GM12878 (cell line): ENCODE measurements around the gene HAPSTR1. TPM values are rescaled to one million over a fixed set of nuclear protein-coding genes. Genes with fewer than 3 reads are reported as not detected.

Source experiments
- ATAC-seq: fragments of 200-7000 bp; cut with Tn5 transposase; 3 replicates; pipeline ENCODE4 v1.9.1; 2020; ENCODE audit warnings: mild to moderate bottlenecking, moderate library complexity
- BruUV-seq: library from RNA; stranded (reverse); fragments of 400-500 nt; replicated peaks from 2 replicates; lab custom pipeline; 2021; lab: Mats Ljungman, UMichigan
- CTCF ChIA-PET: fragments of 300-600 bp; sonication (Branson Sonifier 250); formaldehyde crosslinking; extraction: SDS; loops from one replicate; lab custom pipeline; 2021; ENCODE audit warnings: inconsistent platforms; lab: Yijun Ruan, JAX
- POLR2A ChIA-PET: fragments of 350-600 bp; formaldehyde crosslinking; extraction: SDS; loops from one replicate; lab custom pipeline; 2021; ENCODE audit warnings: inconsistent platforms; lab: Charles Lee
- RAD21 ChIA-PET: fragments of 300-600 bp; sonication (Branson Sonifier 250); formaldehyde crosslinking; loops from one replicate; lab custom pipeline; 2023; ENCODE audit warnings: antibody characterized with exemption; ENCODE audit not compliant: unreplicated experiment; lab: Charles Lee
- SMC1A ChIA-PET: fragments of 300-600 bp; sonication (Branson Sonifier 250); formaldehyde crosslinking; loops from one replicate; lab custom pipeline; 2023; ENCODE audit not compliant: unreplicated experiment, uncharacterized antibody; lab: Charles Lee
- DNase-seq: peaks from one replicate; pipeline ENCODE4 v3.0.0-alpha.2; 2011; ENCODE audit warnings: low read depth, low spot score
- FAIRE-seq: peaks from 3 replicates; lab custom pipeline; 2011; peaks lifted over from hg19 to GRCh38; lab: Jason Lieb, UNC
- H2AFZ ChIP-seq: 2 replicates; pipeline ENCODE4 v1.6.0; 2011; ENCODE audit warnings: low read depth, low read length, control low read depth; ENCODE audit not compliant: control insufficient read depth
- H3K27ac ChIP-seq: 2 replicates; pipeline ENCODE4 v1.5.1; 2011; ENCODE audit warnings: control low read depth; ENCODE audit not compliant: control insufficient read depth, insufficient read depth
- H3K27me3 ChIP-seq, 2 experiments: replicated peaks in 1 of 2; 2 replicates each; pipeline versions ENCODE4 v1.6.0 to v1.6.1; 2011; ENCODE audit warnings: low read length in 1 of 2; ENCODE audit not compliant: control insufficient read depth in 2 of 2, insufficient read depth in 2 of 2
- H3K36me3 ChIP-seq, 2 experiments: 2 replicates each; pipeline ENCODE4 v1.5.1; 2011; ENCODE audit warnings: low read length in 1 of 2; ENCODE audit not compliant: control insufficient read depth in 2 of 2, insufficient read depth in 2 of 2
- H3K4me1 ChIP-seq: 2 replicates; pipeline ENCODE4 v1.6.1; 2011; ENCODE audit warnings: mild to moderate bottlenecking, low read length, moderate library complexity, mixed read lengths; ENCODE audit not compliant: control insufficient read depth, insufficient read depth
- H3K4me2 ChIP-seq: 2 replicates; pipeline ENCODE4 v1.6.0; 2011; ENCODE audit warnings: control low read depth; ENCODE audit not compliant: control insufficient read depth, insufficient read depth
- H3K4me3 ChIP-seq: fragments of 200-600 bp; sonication (generic); 2 replicates; pipeline ENCODE4 v1.5.1; 2016
- H3K79me2 ChIP-seq: 2 replicates; pipeline ENCODE4 v1.6.0; 2011; ENCODE audit warnings: low read length; ENCODE audit not compliant: control insufficient read depth, insufficient read depth
- H3K9ac ChIP-seq: 2 replicates; pipeline ENCODE4 v1.8.0; 2011; ENCODE audit warnings: low read length, control low read depth, mixed read lengths; ENCODE audit not compliant: control insufficient read depth, insufficient read depth
- H3K9me3 ChIP-seq: replicated peaks from 3 replicates; pipeline ENCODE4 v1.5.1; 2011; ENCODE audit warnings: mild to moderate bottlenecking, low read length; ENCODE audit not compliant: control insufficient read depth, insufficient read depth
- H4K20me1 ChIP-seq: 2 replicates; pipeline ENCODE4 v1.6.0; 2011; ENCODE audit not compliant: control insufficient read depth, insufficient read depth
- ETV6 ChIP-seq, 2 experiments: fragments of 450-650 bp in 1 of 2; IDR thresholded peaks in 1 of 2; conservative IDR thresholded peaks in 1 of 2; 2 replicates each; pipeline ENCODE4 v1.6.1; 2014; ENCODE audit warnings: antibody characterized with exemption in 1 of 2, borderline replicate concordance in 1 of 2, low read depth in 1 of 2, mild to moderate bottlenecking in 1 of 2, moderate library complexity in 1 of 2
- NR2F1 ChIP-seq: fragments of 450-650 bp; conservative IDR thresholded peaks from 2 replicates; pipeline ENCODE4 v1.6.1; 2017; ENCODE audit warnings: mild to moderate bottlenecking
- POLR2AphosphoS2 ChIP-seq: IDR thresholded peaks from 2 replicates; pipeline ENCODE4 v1.6.1; 2011; ENCODE audit warnings: low read depth, mild to moderate bottlenecking, low read length, improper control_type of control experiment, moderate library complexity
- SUZ12 ChIP-seq: fragments of 200-600 bp; sonication (generic); IDR thresholded peaks from one replicate; pipeline ENCODE4 v1.6.1; 2018; ENCODE audit warnings: antibody characterized with exemption, mild to moderate bottlenecking; ENCODE audit not compliant: unreplicated experiment
- TAF1 ChIP-seq: IDR thresholded peaks from 2 replicates; pipeline ENCODE4 v1.6.1; 2011; ENCODE audit warnings: mild to moderate bottlenecking, low read depth, low read length, borderline replicate concordance
- TARDBP ChIP-seq: IDR thresholded peaks from 2 replicates; pipeline ENCODE4 v1.6.1; 2016; ENCODE audit warnings: borderline replicate concordance
- YY1 ChIP-seq: IDR thresholded peaks from 2 replicates; pipeline ENCODE4 v1.6.1; 2011; ENCODE audit warnings: low read depth, mild to moderate bottlenecking, low read length
- ZNF384 ChIP-seq: IDR thresholded peaks from 2 replicates; pipeline ENCODE4 v1.6.1; 2012; ENCODE audit warnings: low read depth, mild to moderate bottlenecking, low read length, improper control_type of control experiment, borderline replicate concordance
- WGBS: methylation state at CpG from one replicate; pipeline ENCODE4 v1.1.6; 2016; ENCODE audit warnings: low lambda C conversion rate; ENCODE audit not compliant: insufficient replicate concordance, insufficient coverage; ENCODE audit errors: missing lambda C conversion rate; 5-methylcytosine and 5-hydroxymethylcytosine counted together
- in situ Hi-C: fragments of 300-500 bp; cut with MboI; formaldehyde crosslinking; loops from 9 replicates; pipeline ENCODE4 v1.14.3; 2018; ENCODE audit warnings: mixed read lengths
- intact Hi-C: fragments of 100-400 bp; cut with micrococcal nuclease; formaldehyde crosslinking; loops from one replicate; pipeline ENCODE4 v1.14.2; 2022; ENCODE audit not compliant: unreplicated experiment
- polyA plus RNA-seq, 11 experiments: library from polyadenylated mRNA; depleted of rRNA in 4 of 11; unstranded in 6 of 11; stranded (reverse) in 5 of 11; fragments of >200 nt; fragmentation: Nextera tagmentation in 4 of 11; fragmentation: Illumina TruSeq in 1 of 11; extraction: Ambion mirVana in 4 of 11; extraction: Trizol in 1 of 11; gene quantifications; 1 replicate in 1 of 11; 2 replicates in 10 of 11; pipeline versions ENCODE4 v1.2.1 to v1.2.3, GENCODE V29; 2011 to 2016; ENCODE audit warnings: inconsistent platforms in 2 of 11, missing spikeins in 2 of 11, low read depth in 1 of 11
- total RNA-seq, 4 experiments: library from RNA; depleted of rRNA in 3 of 4; stranded (reverse); fragments of >200 nt in 3 of 4; fragmentation: Illumina TruSeq in 1 of 4; extraction: Trizol in 1 of 4; gene quantifications; 2 replicates each; pipeline versions ENCODE4 v1.2.1 to v1.2.3, GENCODE V29; 2013 to 2021
- TF ChIP-seq, protein P1 (sequence below): IDR thresholded peaks from 2 replicates; pipeline ENCODE4 v1.6.1; 2012; ENCODE audit warnings: low read depth, low read length, improper control_type of control experiment
- TF ChIP-seq, protein P2 (sequence below): IDR thresholded peaks from 2 replicates; pipeline ENCODE4 v1.6.1; 2011; ENCODE audit warnings: low read depth, low read length, improper control_type of control experiment, borderline replicate concordance

Gene HAPSTR1
- total and polyA plus RNA-seq, 10 of the 15 experiments (the other 5 are each of a cell fraction or from before 2014, with no cell fraction given), result 8.7 to 52.5 (median 23.1) TPM

DNA sequence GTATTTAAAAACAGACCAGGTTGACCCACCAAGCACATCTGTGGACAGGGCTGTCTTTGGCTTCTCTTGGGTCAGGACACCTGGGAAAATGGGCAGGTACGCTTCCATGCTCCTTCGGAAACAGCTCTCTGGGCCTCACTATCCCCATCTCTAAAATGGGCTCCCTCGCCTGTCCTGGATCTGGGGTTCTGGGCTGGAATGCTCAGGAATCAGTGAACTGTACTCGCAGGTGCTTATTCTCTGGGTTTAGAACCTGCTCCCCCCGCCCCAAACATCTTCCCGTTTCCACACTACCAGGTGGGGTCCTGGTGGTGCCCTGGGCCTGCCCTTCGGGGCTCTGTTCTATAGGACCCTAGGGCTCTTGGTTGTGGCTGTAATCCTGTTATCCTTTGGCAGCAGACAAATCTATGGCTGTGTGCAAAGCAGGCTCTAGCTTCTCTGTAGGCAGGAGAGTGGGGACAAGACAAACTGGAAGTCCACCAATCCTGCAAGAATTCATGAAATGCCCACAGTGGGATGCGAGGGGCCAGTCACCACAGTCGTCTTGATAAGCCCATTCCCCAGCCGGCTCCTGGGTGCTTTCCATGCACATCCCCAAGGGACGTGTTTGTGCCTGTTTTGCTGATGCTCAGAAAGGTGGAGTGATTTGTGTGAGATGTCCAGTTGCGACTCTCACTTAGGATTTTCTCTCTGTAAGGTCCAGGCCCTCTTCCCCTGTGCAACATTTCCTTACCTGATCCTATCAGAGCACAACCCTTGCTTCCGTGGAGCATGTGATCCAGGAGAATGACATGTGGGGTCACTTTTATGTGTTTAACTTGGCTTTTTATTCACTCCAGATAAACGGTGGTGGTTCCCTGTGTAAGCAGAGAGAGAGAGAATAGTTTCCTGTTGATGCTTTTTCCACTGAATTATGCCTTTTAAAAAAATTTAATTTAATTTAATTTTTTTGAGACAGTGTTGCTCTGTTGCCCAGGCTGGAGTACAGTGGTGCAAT, 37.2 kb downstream of the HAPSTR1 start:
- Histone ChIP-seq H3K27me3 (no peaks in the 10 kb centered on the region), H3K4me1 (peaks cover 41% of the 10 kb centered on the region), H4K20me1 (no peaks in the 10 kb centered on the region; the same call in 1 of the 2 replicates), H3K27ac (peak overlapping the region; percentile 66), H3K4me3 (no peak overlapping the region), H2AFZ (no peak overlapping the region), H3K4me2 (no peak overlapping the region), H3K79me2 (no peaks in the 10 kb centered on the region; the same call in 1 of the 2 replicates), H3K9me3 (no peaks in the 10 kb centered on the region; the same call in 2 of the 3 replicates), H3K9ac (no peak overlapping the region), H3K36me3 (peaks cover 4 to 6% of the 10 kb centered on the region in 2 experiments; a peak in 3 of 4 replicates)
- FAIRE-seq, result no peak
- CTCF ChIA-PET, result interaction anchor here (0.9 to 3.4 kb wide), 4 partner anchors 7 to 247 kb away, joined by 3 to 10 read pairs (median 4); no protein-coding TSS in a partner anchor
- intact Hi-C loops (no loop called here), in situ Hi-C loops (loop anchor here (25.0 kb wide), 1 partner anchor 1759 kb away; the partner anchor contains the start of gene CIITA)
- RAD21 ChIA-PET, result interaction anchor here (0.8 to 1.9 kb wide), 7 partner anchors 32 to 260 kb away, joined by 3 to 7 read pairs (median 4); partner anchors contain the start of genes CARHSP1 and HAPSTR1
- no TSS peak for BruUV-seq
- TF ChIP-seq POLR2AphosphoS2 (no peak), SUZ12 (no peak), NR2F1 (no peak), ETV6 (conservative IDR thresholded peaks at IDR 0.05 in 1 of 2, IDR thresholded peaks at IDR 0.05 in 1 of 2; ENCODE audit: borderline replicate concordance in 1 of 2, low read depth in 1 of 2) (no peak), YY1 (no peak), TAF1 (no peak), TARDBP (no peak), ZNF384 (no peak)
- TF ChIP-seq, protein P1, sequence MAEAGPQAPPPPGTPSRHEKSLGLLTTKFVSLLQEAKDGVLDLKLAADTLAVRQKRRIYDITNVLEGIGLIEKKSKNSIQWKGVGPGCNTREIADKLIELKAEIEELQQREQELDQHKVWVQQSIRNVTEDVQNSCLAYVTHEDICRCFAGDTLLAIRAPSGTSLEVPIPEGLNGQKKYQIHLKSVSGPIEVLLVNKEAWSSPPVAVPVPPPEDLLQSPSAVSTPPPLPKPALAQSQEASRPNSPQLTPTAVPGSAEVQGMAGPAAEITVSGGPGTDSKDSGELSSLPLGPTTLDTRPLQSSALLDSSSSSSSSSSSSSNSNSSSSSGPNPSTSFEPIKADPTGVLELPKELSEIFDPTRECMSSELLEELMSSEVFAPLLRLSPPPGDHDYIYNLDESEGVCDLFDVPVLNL, result no peak
- TF ChIP-seq, protein P2, sequence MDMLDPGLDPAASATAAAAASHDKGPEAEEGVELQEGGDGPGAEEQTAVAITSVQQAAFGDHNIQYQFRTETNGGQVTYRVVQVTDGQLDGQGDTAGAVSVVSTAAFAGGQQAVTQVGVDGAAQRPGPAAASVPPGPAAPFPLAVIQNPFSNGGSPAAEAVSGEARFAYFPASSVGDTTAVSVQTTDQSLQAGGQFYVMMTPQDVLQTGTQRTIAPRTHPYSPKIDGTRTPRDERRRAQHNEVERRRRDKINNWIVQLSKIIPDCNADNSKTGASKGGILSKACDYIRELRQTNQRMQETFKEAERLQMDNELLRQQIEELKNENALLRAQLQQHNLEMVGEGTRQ, result no peak
- WGBS, result 75% methylated on average over 14 of the region's 14 CpGs
- POLR2A ChIA-PET, result interaction anchor here (1.0 to 2.1 kb wide), 2 partner anchors 36 to 238 kb away, joined by 3 to 10 read pairs; no protein-coding TSS in a partner anchor
- DNase-seq, result no peak
- no peak for ATAC-seq
- SMC1A ChIA-PET, result interaction anchor here (0.6 to 5.0 kb wide), 5 partner anchors 10 to 546 kb away, joined by 3 to 44 read pairs (median 3); no protein-coding TSS in a partner anchor
